Left ventricle myocardium inferior (tissue), 1 donor: ENCODE measurements around the gene NKIRAS2. TPM values are rescaled to one million over a fixed set of nuclear protein-coding genes. Genes with fewer than 3 reads are reported as not detected.

Experiments
- DNase-seq: peaks from one replicate; pipeline ENCODE4 v3.0.0-alpha.2; 2020
- H3K27ac ChIP-seq: fragments of 200-600 bp; replicated peaks from 2 replicates; pipeline ENCODE4 v1.8.0; 2021
- H3K27me3 ChIP-seq: fragments of 200-600 bp; 2 replicates; pipeline ENCODE4 v1.8.0; 2021; ENCODE audit warnings: low read depth
- H3K36me3 ChIP-seq: fragments of 200-600 bp; 2 replicates; pipeline ENCODE4 v1.8.0; 2021
- H3K4me1 ChIP-seq: fragments of 200-600 bp; 2 replicates; pipeline ENCODE4 v1.8.0; 2021
- H3K4me3 ChIP-seq: fragments of 200-600 bp; 2 replicates; pipeline ENCODE4 v1.8.0; 2021; ENCODE audit warnings: mild to moderate bottlenecking, moderate library complexity
- H3K9me3 ChIP-seq: fragments of 200-600 bp; replicated peaks from 2 replicates; pipeline ENCODE4 v1.8.0; 2021
- CTCF ChIP-seq: fragments of 200-600 bp; IDR thresholded peaks from 2 replicates; pipeline ENCODE4 v1.8.0; 2021; ENCODE audit warnings: antibody characterized with exemption, mild to moderate bottlenecking, borderline replicate concordance
- intact Hi-C: fragments of 100-400 bp; cut with micrococcal nuclease; formaldehyde crosslinking; loops from one replicate; pipeline ENCODE4 v1.11.0; 2022
- total RNA-seq: library from RNA; stranded (reverse); fragmentation: NEBNext Ultra II Directional; extraction: Animal tissue kit (Norgen Biotek cat#: 25700); gene quantifications from one replicate; pipeline ENCODE4 v1.2.1, GENCODE V29; 2021
- donor health status: DM: no; HTN: yes; CAD: no; lungs with severe emphysema.

The NKIRAS2 gene
- total RNA-seq, 1 donor from 2014 or later = 50.9 TPM

- no peaks in the 10 kb centered on the region for H3K36me3 ChIP-seq
- no peaks in the 10 kb centered on the region for H3K9me3 ChIP-seq
- no peak overlapping the region for H3K4me3 ChIP-seq
- peaks cover 6% of the 10 kb centered on the region for H3K4me1 ChIP-seq
- H3K27ac ChIP-seq = no peak overlapping the region
- no peak for TF ChIP-seq CTCF
- no peak for DNase-seq
- H3K27me3 ChIP-seq = peaks cover 27% of the 10 kb centered on the region
- intact Hi-C loops = no loop called here
These were observed 45.3 kb downstream of the NKIRAS2 start for GRCh38 chr17:42065201-42065600.

- Histone ChIP-seq H3K4me3 (no peak overlapping the region), H3K4me1 (peaks cover 16% of the 10 kb centered on the region), H3K27me3 (peaks cover 50% of the 10 kb centered on the region), H3K36me3 (no peaks in the 10 kb centered on the region), H3K27ac (no peak overlapping the region), H3K9me3 (no peaks in the 10 kb centered on the region)
- DNase-seq = peak; percentile 50
- intact Hi-C loops = no loop called here
- TF ChIP-seq CTCF = peak; percentile 90
These were observed 47.6 kb downstream of the NKIRAS2 start for GRCh38 chr17:42067371-42068091.

GRCh38 chr17:42068979-42069378 is 49.1 kb downstream of the NKIRAS2 start:
- DNase-seq = no peak
- no peak overlapping the region for H3K4me3 ChIP-seq
- peaks cover 61% of the 10 kb centered on the region for H3K27me3 ChIP-seq
- TF ChIP-seq CTCF = no peak
- no peak overlapping the region for H3K27ac ChIP-seq
- intact Hi-C loops = no loop called here
- H3K4me1 ChIP-seq = peaks cover 11% of the 10 kb centered on the region
- no peaks in the 10 kb centered on the region for H3K9me3 ChIP-seq
- no peaks in the 10 kb centered on the region for H3K36me3 ChIP-seq

- Histone ChIP-seq H3K4me3 (peak overlapping the region; percentile 58), H3K36me3 (no peaks in the 10 kb centered on the region), H3K27me3 (peaks cover 70% of the 10 kb centered on the region), H3K27ac (no peak overlapping the region), H3K9me3 (no peaks in the 10 kb centered on the region), H3K4me1 (peaks cover 11% of the 10 kb centered on the region)
- TF ChIP-seq CTCF = no peak
- DNase-seq = no peak
- intact Hi-C loops = no loop called here
These were observed 51.9 kb downstream of the NKIRAS2 start for GRCh38 chr17:42071810-42072209.

GRCh38 chr17:42072323-42073187 is 52.7 kb downstream of the NKIRAS2 start:
- TF ChIP-seq CTCF = no peak
- no peaks in the 10 kb centered on the region for H3K36me3 ChIP-seq
- DNase-seq = no peak
- intact Hi-C loops = no loop called here
- peaks cover 72% of the 10 kb centered on the region for H3K27me3 ChIP-seq
- no peaks in the 10 kb centered on the region for H3K9me3 ChIP-seq
- no peak overlapping the region for H3K27ac ChIP-seq
- peaks cover 11% of the 10 kb centered on the region for H3K4me1 ChIP-seq
- peak overlapping the region; percentile 58 for H3K4me3 ChIP-seq

Other genes with a start within 250 kb of the NKIRAS2 start
- gene JUP, start 233.4 kb upstream of the NKIRAS2 start, total RNA-seq = 160 TPM
- 6.0 TPM for gene P3H4, start 208.1 kb upstream of the NKIRAS2 start, total RNA-seq
- gene FKBP10, start 207.1 kb upstream of the NKIRAS2 start, total RNA-seq = 10.4 TPM
- 18.3 TPM for gene NT5C3B, start 183.9 kb upstream of the NKIRAS2 start, total RNA-seq
- not detected for gene KLHL10, start 182.3 kb upstream of the NKIRAS2 start, total RNA-seq
- 3.5 TPM for gene KLHL11, start 154.7 kb upstream of the NKIRAS2 start, total RNA-seq
- gene ACLY, start 101.1 kb upstream of the NKIRAS2 start, total RNA-seq = 23.5 TPM
- 1.3 TPM for gene ODAD4, start 89.5 kb upstream of the NKIRAS2 start, total RNA-seq
- gene CNP, start 53.3 kb upstream of the NKIRAS2 start, total RNA-seq = 24.9 TPM
- 71.2 TPM for gene DNAJC7, start 2.7 kb upstream of the NKIRAS2 start, total RNA-seq
- 0.63 TPM for gene C17orf113, start 30.5 kb downstream of the NKIRAS2 start, total RNA-seq
- gene ZNF385C, start 78.4 kb downstream of the NKIRAS2 start, total RNA-seq = 0.49 TPM
- 3.1 TPM for gene DHX58, start 92.6 kb downstream of the NKIRAS2 start, total RNA-seq
- 25.7 TPM for gene KAT2A, start 101.3 kb downstream of the NKIRAS2 start, total RNA-seq
- gene HSPB9, start 102.7 kb downstream of the NKIRAS2 start, total RNA-seq = not detected
- 38.6 TPM for gene RAB5C, start 134.9 kb downstream of the NKIRAS2 start, total RNA-seq
- 0.16 TPM for gene KCNH4, start 161.1 kb downstream of the NKIRAS2 start, total RNA-seq
- not detected for gene HCRT, start 165.4 kb downstream of the NKIRAS2 start, total RNA-seq
- 8.4 TPM for gene GHDC, start 174.4 kb downstream of the NKIRAS2 start, total RNA-seq